Suppressor macrophage treated with lipopolysaccharide for 4 hours (primary cell): ENCODE measurements around the gene C17orf100.

Source experiments
- DNase-seq: peaks from one replicate; pipeline ENCODE4 v3.0.0-alpha.2; 2020

C17orf100 gene

GRCh38 chr17:6651354-6651918 is at the start of gene C17orf100, which contains the start of gene MED31:
Gene C17orf100 (plus strand): TSS chr17:6651762. CDS start chr17:6651914, 152 bp downstream.
Gene MED31 (minus strand): TSS chr17:6651605. CDS start chr17:6651528, 77 bp downstream.
- peak; percentile 97 for DNase-seq

DNA sequence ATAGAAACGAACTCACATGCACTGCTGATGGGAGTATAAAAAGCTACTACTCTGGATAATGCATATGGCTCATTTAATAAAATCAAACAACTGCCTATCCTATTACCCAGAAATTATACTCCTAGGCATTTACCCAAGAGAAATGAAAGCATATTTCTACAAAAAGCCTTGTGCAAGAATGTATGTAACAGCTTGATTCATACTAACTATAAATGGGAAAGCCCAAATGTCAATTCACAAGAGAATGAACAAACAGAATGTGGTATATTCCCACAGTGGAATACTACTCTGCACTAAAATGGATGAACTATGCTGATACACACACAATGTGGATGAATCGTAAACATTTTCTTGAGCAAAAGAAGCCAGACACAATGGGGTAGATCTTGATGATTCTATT is 49.4 kb upstream of the C17orf100 start:
- peak; percentile 53 for DNase-seq

GRCh38 chr17:6603744-6604325 is 47.7 kb upstream of the C17orf100 start:
- DNase-seq, result no peak

GRCh38 chr17:6605142-6605541 is 46.4 kb upstream of the C17orf100 start:
- DNase-seq, result no peak

DNA sequence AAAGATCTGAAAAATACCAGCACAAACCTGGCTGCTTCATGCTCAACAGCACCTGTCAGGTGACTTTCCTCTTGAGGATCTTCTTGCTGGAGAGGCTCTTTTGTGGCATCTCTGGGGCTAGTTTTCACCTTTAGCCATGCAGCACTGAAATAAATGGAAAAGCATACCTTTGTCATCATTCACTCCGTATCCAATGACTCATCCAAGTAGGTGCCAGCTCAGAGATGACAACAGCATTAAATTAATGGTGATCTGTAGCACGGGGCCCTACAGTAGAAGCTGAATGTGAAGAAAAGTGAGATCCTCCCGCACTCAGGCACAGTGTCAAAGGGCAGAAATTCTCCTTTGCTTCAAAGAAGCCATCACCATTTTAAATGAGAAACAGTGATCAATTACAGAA is 43.2 kb upstream of the C17orf100 start:
- DNase-seq, result no peak

- no peak for DNase-seq
Observed at GRCh38 chr17:6610011-6610410, 41.6 kb upstream of the C17orf100 start.

DNA sequence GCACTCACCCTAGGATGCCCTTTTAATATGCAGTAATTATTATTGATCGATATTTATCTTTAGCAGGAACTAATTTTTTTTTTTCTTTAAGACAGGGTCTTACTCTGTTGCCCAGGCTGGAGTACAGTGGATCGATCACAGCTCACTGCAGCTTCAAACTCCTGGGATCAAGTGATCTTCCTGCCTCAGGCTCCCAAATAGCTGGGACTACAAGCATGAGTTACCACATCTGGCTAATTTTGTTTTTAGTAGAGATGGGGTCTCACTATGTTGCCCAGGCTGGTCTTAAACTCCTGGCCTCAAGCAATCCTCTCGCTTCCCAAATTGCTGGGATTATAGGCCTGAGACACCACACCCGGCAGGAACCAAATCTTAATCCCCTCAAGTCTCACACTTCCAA is 40.3 kb upstream of the C17orf100 start:
- no peak for DNase-seq

GRCh38 chr17:6623941-6624340 is 27.6 kb upstream of the C17orf100 start:
- no peak for DNase-seq

- DNase-seq, result no peak
Observed at GRCh38 chr17:6626616-6627015, 24.9 kb upstream of the C17orf100 start.

DNA sequence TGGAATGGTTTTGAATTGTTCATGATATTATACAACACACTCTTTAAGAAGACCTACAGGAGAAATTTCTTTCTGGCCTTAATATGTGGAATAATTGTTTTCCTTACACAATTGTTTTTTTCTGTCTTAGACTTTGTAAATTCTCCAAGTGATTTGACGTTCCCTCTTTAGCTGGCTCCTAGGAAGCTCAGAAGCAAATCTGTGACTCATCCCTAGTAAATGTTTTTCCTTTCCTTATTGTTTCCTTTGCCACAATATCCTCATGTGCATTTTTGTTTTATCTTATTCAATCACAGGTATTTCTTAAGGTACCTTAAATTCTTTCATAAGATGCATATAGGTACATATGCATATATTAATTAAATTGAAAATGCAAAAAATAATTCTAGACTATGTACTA is 24.5 kb upstream of the C17orf100 start:
- DNase-seq, result no peak

GRCh38 chr17:6630390-6630789 is 21.2 kb upstream of the C17orf100 start:
- no peak for DNase-seq

DNA sequence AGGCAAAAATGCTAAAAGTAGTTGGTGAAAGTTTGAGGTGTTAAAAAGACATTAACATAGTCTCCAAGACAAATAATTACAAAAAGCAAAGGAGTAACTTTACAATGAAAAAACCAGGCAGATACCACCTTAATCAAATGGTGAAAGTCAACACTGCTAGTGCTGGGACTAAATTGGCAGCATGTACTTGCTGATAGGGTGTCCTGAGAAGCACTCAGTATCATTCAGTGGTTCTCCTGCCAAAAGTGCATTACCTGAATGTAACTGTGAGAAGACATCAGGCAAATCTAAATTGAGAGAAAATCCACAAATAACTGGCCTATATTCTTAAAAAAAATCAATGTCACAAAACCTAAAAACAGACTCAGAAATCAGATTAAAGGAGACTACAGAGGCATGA is 19.0 kb upstream of the C17orf100 start:
- DNase-seq, result no peak

DNA sequence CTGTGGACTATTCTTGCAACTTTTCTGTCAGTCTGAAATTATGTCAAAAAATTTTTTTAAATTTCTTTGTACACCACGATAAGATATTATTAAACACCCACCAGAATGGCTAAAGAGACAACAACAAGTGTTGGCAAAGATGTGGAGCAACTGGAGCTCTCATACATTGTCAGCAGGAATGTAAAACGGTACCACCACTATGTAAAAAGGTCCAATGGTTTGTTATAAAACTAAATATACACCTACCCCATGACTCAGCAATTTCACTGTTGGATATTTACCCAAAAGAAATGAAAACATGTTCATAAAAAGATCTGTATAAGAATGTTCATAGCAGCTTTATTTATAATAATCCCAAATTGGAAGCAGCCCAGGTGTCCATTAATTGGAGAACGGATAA is 18.3 kb upstream of the C17orf100 start:
- DNase-seq, result no peak

- no peak for DNase-seq
Observed at GRCh38 chr17:6636105-6636504, 15.5 kb upstream of the C17orf100 start.

DNA sequence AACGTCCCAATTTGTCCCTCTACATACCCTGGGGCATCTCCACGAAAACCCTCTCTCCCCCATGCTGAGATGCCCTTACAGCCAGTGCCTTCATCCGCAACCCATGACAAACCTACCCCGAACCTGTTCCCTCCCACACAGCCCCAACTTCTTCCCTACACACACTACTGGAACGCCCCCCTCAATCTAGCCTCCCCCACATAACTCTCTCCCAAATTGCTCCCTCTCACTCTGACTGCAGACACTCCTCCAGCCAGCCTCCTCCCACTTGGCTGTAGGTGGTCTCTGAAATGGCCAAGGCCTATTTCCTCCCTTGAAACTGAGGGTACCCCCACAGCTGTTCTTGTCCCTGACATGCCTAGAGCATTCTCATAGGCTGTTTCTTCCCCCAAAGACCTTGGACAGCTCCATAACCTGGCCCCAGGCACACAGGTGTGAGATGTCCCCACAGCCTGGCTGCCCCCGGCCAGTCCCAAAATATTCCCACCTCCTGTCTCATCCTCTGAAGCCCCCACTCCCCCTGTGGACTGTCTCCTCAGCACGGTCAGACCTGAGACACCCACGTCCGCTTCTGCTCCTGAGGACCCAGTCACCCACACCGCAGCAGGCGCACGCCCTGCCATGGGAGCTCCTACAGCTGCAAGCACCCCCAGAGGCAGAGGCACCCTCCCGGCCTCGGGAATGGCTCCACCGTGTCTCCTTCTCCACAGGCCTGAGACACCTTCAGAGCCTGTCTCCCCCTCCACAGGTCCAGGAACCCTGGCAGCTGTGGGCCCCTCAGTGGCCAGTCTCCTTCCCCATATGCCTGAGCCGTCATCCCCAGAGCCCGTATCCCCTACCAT is 14.7 kb upstream of the C17orf100 start:
- DNase-seq, result no peak

DNA sequence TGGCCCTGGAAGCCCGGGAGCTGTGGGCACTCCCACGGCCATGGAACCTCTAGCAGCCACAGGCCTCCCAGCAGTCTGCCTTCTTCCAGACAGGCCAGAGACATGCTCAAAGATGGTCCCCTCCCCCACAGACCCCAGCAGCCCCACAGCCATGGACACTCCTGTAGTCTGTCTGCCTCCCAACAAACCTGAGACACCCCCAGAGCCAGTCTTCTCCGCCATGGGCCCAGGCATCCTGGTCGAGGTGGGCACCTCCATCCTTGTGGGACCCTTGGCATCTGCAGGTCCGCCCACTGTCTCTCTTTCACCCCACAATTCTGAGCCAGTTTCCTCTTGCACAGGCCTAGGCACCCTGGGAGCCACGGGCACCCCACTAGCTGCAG is 14.1 kb upstream of the C17orf100 start:
- DNase-seq, result no peak

- DNase-seq, result no peak
Observed at GRCh38 chr17:6638046-6638908, 13.3 kb upstream of the C17orf100 start.

DNA sequence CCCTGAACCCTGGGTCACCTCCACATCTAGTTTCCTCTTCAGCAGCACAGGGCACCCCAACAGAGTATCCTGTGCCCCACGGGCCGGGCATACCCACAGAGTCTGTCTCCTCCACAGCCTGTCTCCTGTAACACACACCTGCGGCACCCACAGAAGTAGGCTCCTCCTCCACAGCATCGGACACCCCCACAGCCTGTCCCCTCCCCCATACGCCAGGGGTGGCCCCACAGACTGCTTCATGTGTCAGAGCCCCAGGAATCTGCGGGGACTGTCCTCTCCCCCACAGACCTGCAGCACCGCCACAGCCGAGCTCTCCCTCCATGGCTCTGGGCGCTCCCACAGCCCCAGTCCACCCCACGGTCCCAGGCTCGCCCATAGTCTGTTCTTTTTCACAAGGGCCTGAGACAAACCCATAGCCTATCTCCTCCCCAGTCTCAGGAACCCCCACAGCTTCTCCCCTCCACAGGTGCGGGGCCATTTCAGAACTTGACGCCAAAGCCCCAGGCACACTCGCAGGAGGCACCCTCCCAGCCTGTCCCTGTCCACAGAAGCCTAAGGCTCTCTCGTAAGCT is 12.5 kb upstream of the C17orf100 start:
- DNase-seq, result no peak

GRCh38 chr17:6639586-6640535 is 11.7 kb upstream of the C17orf100 start:
- peak; percentile 49 for DNase-seq

- peak; percentile 96 for DNase-seq
Observed at GRCh38 chr17:6640536-6641246, 10.9 kb upstream of the C17orf100 start, which contains the start of the genes KIAA0753 and TXNDC17. Gene KIAA0753 (minus strand): TSS chr17:6640711. CDS start chr17:6635103, 5,608 bp downstream. Gene TXNDC17 (plus strand): TSS chr17:6641060. CDS start chr17:6641083, 23 bp downstream.
